ENCODE data around the gene GADD45GIP1. TPM values are rescaled to one million over a fixed set of nuclear protein-coding genes. Genes with fewer than 3 reads are reported as not detected.
"Not testable (repeated sequence)": the region's sequence is repeated elsewhere in the genome, so short reads cannot be mapped to it uniquely, and the experiment has no call there.

GADD45GIP1 gene
- total and polyA plus RNA-seq, 4 experiments from 2014 or later: 14.7 to 65.1 (median 39.4) TPM

DNA sequence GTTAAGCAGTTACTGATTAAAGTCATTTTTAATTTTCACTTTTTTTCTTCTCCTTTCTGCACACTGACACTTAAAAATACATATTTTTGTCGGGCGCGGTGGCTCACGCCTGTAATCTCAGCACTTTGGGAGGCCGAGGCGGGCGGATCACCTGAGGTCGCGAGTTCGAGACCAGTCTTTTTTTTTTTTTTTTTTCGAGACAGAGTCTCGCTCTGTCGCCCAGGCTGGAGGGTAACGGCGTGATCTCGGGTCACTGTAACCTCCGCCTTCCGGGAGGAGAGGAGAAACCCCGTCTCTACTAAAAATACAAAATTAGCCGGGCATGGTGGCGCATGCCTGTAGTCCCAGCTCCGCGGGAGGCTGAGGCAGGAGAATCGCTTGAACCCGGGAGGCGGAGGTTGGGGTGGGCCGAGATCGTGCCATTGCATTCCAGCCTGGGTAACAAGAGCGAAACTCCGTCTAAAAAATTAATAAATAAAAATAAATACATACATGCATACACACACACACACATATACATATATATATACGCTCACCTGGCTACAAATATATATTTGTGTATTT lies 448 bp upstream of the GADD45GIP1 start:
- H3K36me3 ChIP-seq (ENCODE audit: insufficient read depth, low read length); H3K27me3 Mint-ChIP-seq; DNase-seq; H3K9me3 ChIP-seq (ENCODE audit: control insufficient read depth in 1 of 2, low read length in 2 of 2); H3K27me3 ChIP-seq (ENCODE audit: insufficient read depth, low read length); H3K9me3 Mint-ChIP-seq: not testable (repeated sequence)
- H3K4me1 ChIP-seq (ENCODE audit: insufficient read depth, low read length): peaks cover 28% of the 10 kb centered on the region
- CTCF ChIA-PET (ENCODE audit: partially characterized antibody): interaction anchor here (1.3 kb wide), 1 partner anchor 72 kb away, joined by 5 read pairs; no protein-coding TSS in a partner anchor
- peaks cover 12 to 25% (median 21%) of the 10 kb centered on the region in 4 donors for H3K4me1 Mint-ChIP-seq
- H3K36me3 Mint-ChIP-seq: peaks cover 4 to 31% of the 10 kb centered on the region in 2 donors
- peak overlapping the region; percentile 78 for H3K27ac ChIP-seq (ENCODE audit: low read depth, low read length)
- peak overlapping the region; percentile 45 to 79 for H3K4me3 ChIP-seq (ENCODE audit: low read length in 2 of 2)
- intact Hi-C loops (cut with micrococcal nuclease): loop anchor here (1.0 kb wide), 1 partner anchor 12 kb away; the partner anchor contains the start of gene RAD23A
- peak overlapping the region; percentile 89 to 94 (median 92) for H3K27ac Mint-ChIP-seq
- POLR2A ChIA-PET (ENCODE audit: partially characterized antibody): interaction anchor here (0.6 to 2.2 kb wide), 14 partner anchors 8 to 226 kb away, joined by 3 to 7 read pairs (median 4); partner anchors contain the start of genes CALR and GCDH
- peak overlapping the region; percentile 87 to 93 (median 90) for H3K4me3 Mint-ChIP-seq

DNA sequence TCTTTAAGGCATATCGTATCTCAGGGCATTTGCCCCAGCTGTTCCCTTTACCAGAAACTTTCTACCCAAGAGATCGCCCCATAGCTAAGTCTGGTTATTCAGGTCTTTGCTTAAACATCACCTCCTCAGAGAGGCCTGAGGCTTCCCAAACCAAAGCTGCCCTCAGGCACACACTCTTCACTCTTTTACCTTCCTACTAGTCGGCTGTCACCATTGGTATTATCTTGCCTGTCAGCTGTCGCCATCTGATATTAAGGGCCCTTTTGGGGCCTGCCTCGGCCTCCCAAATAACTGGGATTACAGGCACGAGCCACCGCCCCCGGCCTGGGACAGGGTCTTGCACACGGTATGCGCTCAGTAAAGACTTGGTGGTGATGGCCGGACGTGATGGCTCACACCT lies 1.0 kb downstream of the GADD45GIP1 start:
- Mint-ChIP-seq H3K4me3 (peak overlapping the region; percentile 83 to 88 (median 87)), H3K27me3 (no peaks in the 10 kb centered on the region), H3K36me3 (peaks cover 13 to 40% of the 10 kb centered on the region in 2 donors), H3K27ac (peak overlapping the region; percentile 77 to 94 (median 90)), H3K4me1 (peaks cover 12 to 25% (median 21%) of the 10 kb centered on the region in 4 donors), H3K9me3 (no peaks in the 10 kb centered on the region)
- Histone ChIP-seq H3K27me3 (ENCODE audit: insufficient read depth, low read length) (no peaks in the 10 kb centered on the region), H3K4me1 (ENCODE audit: insufficient read depth, low read length) (peaks cover 28% of the 10 kb centered on the region), H3K36me3 (ENCODE audit: insufficient read depth, low read length) (peaks cover 12% of the 10 kb centered on the region), H3K27ac (ENCODE audit: low read depth, low read length) (peak overlapping the region; percentile 78), H3K4me3 (ENCODE audit: low read length in 2 of 2) (no peak overlapping the region), H3K9me3 (ENCODE audit: control insufficient read depth in 1 of 2, low read length in 2 of 2) (no peaks in the 10 kb centered on the region)
- CTCF ChIA-PET (ENCODE audit: partially characterized antibody): interaction anchor here (1.2 to 4.3 kb wide), 3 partner anchors 9 to 71 kb away, joined by 5 to 35 read pairs (median 5); no protein-coding TSS in a partner anchor
- POLR2A ChIA-PET (ENCODE audit: partially characterized antibody): interaction anchor here (1.0 to 2.2 kb wide), 8 partner anchors 8 to 196 kb away, joined by 3 to 8 read pairs (median 4); partner anchors contain the start of genes CALR and SYCE2
- no peak for DNase-seq
- intact Hi-C loops (cut with micrococcal nuclease): no loop called here

DNA sequence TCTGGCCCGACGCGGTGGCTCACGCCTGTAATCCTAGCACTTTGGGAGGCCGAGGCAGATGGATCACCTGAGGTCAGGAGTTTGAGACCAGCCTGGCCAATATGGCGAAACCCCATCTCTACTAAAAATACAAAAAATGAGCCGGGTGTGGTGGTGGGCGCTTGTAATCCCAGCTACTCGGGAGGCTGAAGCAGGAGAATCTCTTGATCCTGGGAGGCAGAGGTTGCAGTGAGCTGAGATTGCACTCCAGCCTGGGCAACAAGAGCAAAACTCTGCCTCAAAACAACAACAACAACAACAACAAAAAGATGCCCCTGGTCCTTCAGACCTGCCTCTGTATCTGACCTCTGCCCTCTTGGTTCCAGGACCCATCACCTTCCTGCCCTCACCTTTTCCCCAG lies 1.4 kb downstream of the GADD45GIP1 start:
- Histone ChIP-seq H3K36me3 (ENCODE audit: insufficient read depth, low read length) (peaks cover 12% of the 10 kb centered on the region), H3K4me1 (ENCODE audit: insufficient read depth, low read length) (peaks cover 28% of the 10 kb centered on the region)
- H3K9me3 ChIP-seq (ENCODE audit: control insufficient read depth in 1 of 2, low read length in 2 of 2); H3K27ac ChIP-seq (ENCODE audit: low read depth, low read length); intact Hi-C loops (cut with micrococcal nuclease); H3K27me3 ChIP-seq (ENCODE audit: insufficient read depth, low read length); DNase-seq; H3K9me3 Mint-ChIP-seq; H3K4me3 ChIP-seq (ENCODE audit: low read length in 2 of 2); H3K27me3 Mint-ChIP-seq: not testable (repeated sequence)
- ChIA-PET POLR2A (ENCODE audit: partially characterized antibody) (interaction anchor here (1.0 to 2.2 kb wide), 5 partner anchors 8 to 197 kb away, joined by 3 to 8 read pairs (median 5); partner anchors contain the start of gene SYCE2), CTCF (ENCODE audit: partially characterized antibody) (interaction anchor here (1.1 to 4.3 kb wide), 3 partner anchors 9 to 18 kb away, joined by 3 to 35 read pairs (median 5); no protein-coding TSS in a partner anchor)
- H3K4me1 Mint-ChIP-seq: peaks cover 12 to 25% (median 21%) of the 10 kb centered on the region in 4 donors
- peak overlapping the region; percentile 77 to 94 (median 90) for H3K27ac Mint-ChIP-seq
- H3K36me3 Mint-ChIP-seq: peaks cover 15 to 42% of the 10 kb centered on the region in 2 donors
- peak overlapping the region; percentile 83 to 88 (median 87) for H3K4me3 Mint-ChIP-seq

DNA sequence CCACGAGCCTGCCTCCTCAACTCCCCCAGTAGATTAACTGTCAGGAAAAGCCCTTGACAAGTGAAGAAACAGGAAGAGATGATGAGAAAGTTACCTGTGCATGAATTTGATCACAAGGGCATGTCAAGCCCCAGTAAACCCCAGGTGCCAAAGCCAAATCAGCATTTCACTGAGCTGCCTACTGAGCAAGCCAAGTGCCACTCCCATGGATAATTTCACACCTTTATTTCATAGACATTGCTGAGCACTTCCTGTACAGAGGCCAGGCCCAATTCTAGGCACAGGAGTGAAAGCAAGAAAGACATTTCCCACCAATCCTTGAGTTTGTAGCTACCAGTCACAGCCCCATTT lies 2.4 kb downstream of the GADD45GIP1 start:
- Mint-ChIP-seq H3K4me1 (peaks cover 14 to 28% (median 21%) of the 10 kb centered on the region in 4 donors), H3K27me3 (no peaks in the 10 kb centered on the region), H3K36me3 (peaks cover 22 to 51% of the 10 kb centered on the region in 2 donors), H3K27ac (peak overlapping the region; percentile 10 to 91 (median 72)), H3K4me3 (peak overlapping the region in 3 of 8 donors; percentile 15 to 46 (median 38)), H3K9me3 (no peaks in the 10 kb centered on the region)
- Histone ChIP-seq H3K9me3 (ENCODE audit: control insufficient read depth in 1 of 2, low read length in 2 of 2) (no peaks in the 10 kb centered on the region), H3K27me3 (ENCODE audit: insufficient read depth, low read length) (no peaks in the 10 kb centered on the region), H3K4me3 (ENCODE audit: low read length in 2 of 2) (no peak overlapping the region), H3K4me1 (ENCODE audit: insufficient read depth, low read length) (peaks cover 28% of the 10 kb centered on the region), H3K27ac (ENCODE audit: low read depth, low read length) (peak overlapping the region; percentile 8), H3K36me3 (ENCODE audit: insufficient read depth, low read length) (peaks cover 18% of the 10 kb centered on the region)
- no peak for DNase-seq
- intact Hi-C loops (cut with micrococcal nuclease): no loop called here
- CTCF ChIA-PET (ENCODE audit: partially characterized antibody): interaction anchor here (1.1 to 4.3 kb wide), 3 partner anchors 10 to 23 kb away, joined by 3 to 35 read pairs (median 3); no protein-coding TSS in a partner anchor
- POLR2A ChIA-PET (ENCODE audit: partially characterized antibody): interaction anchor here (0.7 to 2.1 kb wide), 5 partner anchors 11 to 69 kb away, joined by 3 to 8 read pairs (median 3); partner anchors contain the start of gene FARSA

DNA sequence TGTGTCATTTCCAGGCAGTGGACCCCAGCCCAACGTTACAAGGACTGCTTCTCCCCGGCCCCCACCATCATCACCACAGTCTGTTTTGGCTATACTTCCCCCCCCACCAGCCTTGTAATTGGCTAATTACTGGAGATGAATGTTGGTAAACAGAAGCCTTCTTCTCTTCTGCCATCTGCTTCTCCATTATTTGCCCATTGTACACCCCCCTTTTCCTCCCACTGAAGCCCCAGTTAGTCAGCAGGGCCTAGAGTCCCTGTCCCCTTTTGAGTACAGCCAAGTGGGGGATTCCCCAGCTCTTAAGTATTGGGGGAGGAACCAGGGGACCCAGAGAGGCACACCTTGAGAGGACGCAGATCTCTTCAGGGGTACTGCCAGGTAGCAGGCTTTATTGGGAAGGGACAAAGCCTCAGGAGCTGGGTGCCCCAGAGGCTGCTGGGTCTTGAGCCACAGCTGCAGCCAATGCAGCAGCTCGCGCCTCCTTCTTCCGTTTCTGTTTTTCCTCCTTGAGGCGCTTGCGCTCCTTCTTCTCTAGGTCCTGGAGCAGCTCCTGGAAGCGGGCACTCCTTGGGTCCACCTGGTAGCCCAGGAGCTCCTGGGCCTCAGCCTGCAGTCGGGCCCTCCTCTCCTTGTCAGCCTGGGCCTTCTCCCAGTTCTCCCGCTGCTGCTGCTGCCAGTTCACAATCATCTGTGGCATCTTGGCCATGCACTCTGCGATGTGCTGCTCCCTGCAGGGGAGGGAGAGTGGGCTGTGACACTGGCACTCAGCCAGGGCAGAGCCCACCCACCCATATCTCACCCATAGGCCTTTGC lies 3.0 kb downstream of the GADD45GIP1 start:
- Mint-ChIP-seq H3K36me3 (peaks cover 24 to 54% of the 10 kb centered on the region in 2 donors), H3K27ac (peak overlapping the region; percentile 10 to 91 (median 72)), H3K4me1 (peaks cover 14 to 28% (median 21%) of the 10 kb centered on the region in 4 donors), H3K27me3 (no peaks in the 10 kb centered on the region), H3K9me3 (no peaks in the 10 kb centered on the region), H3K4me3 (peak overlapping the region in 2 of 8 donors; percentile 38 to 46)
- H3K9me3 ChIP-seq (ENCODE audit: control insufficient read depth in 1 of 2, low read length in 2 of 2): no peaks in the 10 kb centered on the region
- DNase-seq: no peak
- intact Hi-C loops (cut with micrococcal nuclease): no loop called here
- CTCF ChIA-PET (ENCODE audit: partially characterized antibody): interaction anchor here (1.1 to 4.3 kb wide), 3 partner anchors 11 to 24 kb away, joined by 3 to 35 read pairs (median 3); no protein-coding TSS in a partner anchor
- POLR2A ChIA-PET (ENCODE audit: partially characterized antibody): interaction anchor here (0.5 to 2.1 kb wide), 6 partner anchors 12 to 167 kb away, joined by 3 to 8 read pairs (median 4); partner anchors contain the start of gene FARSA
- peaks cover 28% of the 10 kb centered on the region for H3K4me1 ChIP-seq (ENCODE audit: insufficient read depth, low read length)
- H3K27me3 ChIP-seq (ENCODE audit: insufficient read depth, low read length): no peaks in the 10 kb centered on the region
- H3K4me3 ChIP-seq (ENCODE audit: low read length in 2 of 2): no peak overlapping the region
- H3K36me3 ChIP-seq (ENCODE audit: insufficient read depth, low read length): peaks cover 24% of the 10 kb centered on the region
- H3K27ac ChIP-seq (ENCODE audit: low read depth, low read length): no peak overlapping the region

DNA sequence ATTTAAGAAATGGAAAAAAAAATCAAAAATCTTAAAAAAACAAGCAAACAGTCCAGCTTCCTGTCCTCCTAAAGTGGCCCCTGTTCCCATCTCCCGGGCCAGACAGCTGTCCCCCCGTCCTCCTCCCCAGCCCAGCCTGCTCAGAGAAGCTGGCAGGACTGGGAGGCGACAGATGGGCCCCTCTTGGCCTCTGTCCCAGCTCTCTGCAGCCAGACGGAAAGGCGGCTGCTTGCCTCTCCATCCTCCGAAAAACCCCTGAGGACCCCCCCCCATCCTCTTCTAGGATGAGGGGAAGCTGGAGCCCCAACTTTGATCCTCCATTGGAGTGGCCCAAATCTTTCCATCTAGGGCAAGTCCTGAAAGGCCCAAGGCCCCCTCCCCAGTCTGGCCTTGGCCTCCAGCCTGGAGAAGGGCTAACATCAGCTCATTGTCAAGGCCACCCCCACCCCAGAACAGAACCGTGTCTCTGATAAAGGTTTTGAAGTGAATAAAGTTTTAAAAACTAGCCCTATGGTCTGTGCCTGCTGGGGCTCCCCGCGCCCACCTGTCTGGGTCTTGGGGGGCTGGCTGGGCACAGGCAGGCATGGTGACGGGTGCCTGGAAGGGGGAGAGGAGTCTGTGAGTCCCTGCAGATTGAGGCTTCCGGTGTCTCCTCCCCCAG lies 3.8 kb downstream of the GADD45GIP1 start:
- intact Hi-C loops (cut with micrococcal nuclease): no loop called here
- no peak overlapping the region for H3K4me3 ChIP-seq (ENCODE audit: low read length in 2 of 2)
- peaks cover 28% of the 10 kb centered on the region for H3K4me1 ChIP-seq (ENCODE audit: insufficient read depth, low read length)
- no peaks in the 10 kb centered on the region for H3K27me3 ChIP-seq (ENCODE audit: insufficient read depth, low read length)
- H3K4me1 Mint-ChIP-seq: peaks cover 14 to 28% (median 21%) of the 10 kb centered on the region in 4 donors
- no peaks in the 10 kb centered on the region for H3K27me3 Mint-ChIP-seq
- no peak overlapping the region for H3K27ac ChIP-seq (ENCODE audit: low read depth, low read length)
- peak in 1 of 5 donors; percentile 9 for DNase-seq
- ChIA-PET POLR2A (ENCODE audit: partially characterized antibody) (interaction anchor here (0.5 to 1.7 kb wide), 6 partner anchors 20 to 168 kb away, joined by 3 to 6 read pairs (median 4); partner anchors contain the start of genes FARSA and GCDH), CTCF (ENCODE audit: partially characterized antibody) (interaction anchor here (0.7 to 4.3 kb wide), 3 partner anchors 12 to 68 kb away, joined by 3 to 35 read pairs (median 4); no protein-coding TSS in a partner anchor)
- no peaks in the 10 kb centered on the region for H3K9me3 Mint-ChIP-seq
- peak overlapping the region in 2 of 7 donors; percentile 35 to 91 for H3K27ac Mint-ChIP-seq
- no peak overlapping the region for H3K4me3 Mint-ChIP-seq
- H3K9me3 ChIP-seq (ENCODE audit: control insufficient read depth in 1 of 2, low read length in 2 of 2): no peaks in the 10 kb centered on the region
- H3K36me3 Mint-ChIP-seq: peaks cover 24 to 59% of the 10 kb centered on the region in 2 donors
- peaks cover 31% of the 10 kb centered on the region for H3K36me3 ChIP-seq (ENCODE audit: insufficient read depth, low read length)
